GM19035 (cell line): ENCODE data around the gene ARHGAP1.

Experiments
- ATAC-seq: cut with Tn5 transposase; IDR thresholded peaks from one replicate; pipeline ENCODE4 v1.9.1; 2021; ENCODE audit not compliant: unreplicated experiment

Gene ARHGAP1

DNA sequence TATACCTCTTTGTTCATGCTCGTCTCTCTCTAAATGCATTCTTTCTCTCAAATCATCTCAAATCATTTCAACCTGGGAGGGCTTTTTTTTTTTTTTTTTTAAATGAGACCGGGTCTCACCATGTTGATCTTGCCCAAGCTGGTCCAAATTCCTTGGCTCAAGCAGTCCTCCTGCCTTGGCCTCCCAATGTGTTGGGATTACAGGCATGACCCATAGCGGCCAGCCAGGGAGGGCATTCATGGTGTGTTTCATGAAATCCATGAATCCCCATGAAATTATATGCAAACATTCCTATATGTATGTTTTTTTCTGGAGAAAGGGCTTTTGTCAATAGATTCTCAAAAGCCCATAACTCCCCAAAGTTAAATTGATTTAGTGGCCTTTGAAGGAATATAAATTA lies 56.9 kb downstream of the ARHGAP1 start:
- no peak for ATAC-seq

DNA sequence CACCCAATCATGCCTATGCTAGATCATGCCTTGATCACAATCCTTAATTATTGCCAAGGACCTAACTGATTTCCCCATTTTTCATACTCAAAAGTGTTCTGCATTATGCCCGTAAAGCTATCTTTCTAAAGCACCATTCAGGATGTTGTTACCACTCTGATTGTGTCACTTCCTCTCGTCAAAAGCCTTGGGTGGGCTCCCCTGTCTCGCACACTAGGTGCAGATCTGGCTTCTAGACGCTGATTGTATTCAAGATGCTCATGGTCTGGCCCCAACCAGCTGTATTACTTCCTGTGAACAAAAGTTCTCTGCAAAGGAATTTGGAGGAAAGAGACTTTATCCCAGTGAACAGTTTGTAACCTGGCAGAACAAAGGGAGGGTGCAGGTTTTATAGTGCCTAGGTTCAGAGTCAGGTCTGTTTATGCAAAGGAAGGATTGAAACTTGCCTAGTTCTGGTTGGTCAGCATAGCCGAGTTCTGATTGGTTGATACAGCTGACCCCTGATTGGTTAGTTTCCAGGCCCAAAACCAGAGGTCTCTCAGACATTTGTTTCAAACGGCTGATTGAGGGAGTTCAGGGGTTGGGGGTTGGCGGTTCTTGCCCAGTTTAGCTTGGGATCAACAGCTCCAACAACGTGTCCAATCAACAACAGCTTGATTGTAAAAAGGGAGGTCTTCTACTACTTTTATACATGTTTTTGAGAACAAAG lies 57.6 kb downstream of the ARHGAP1 start:
- no peak for ATAC-seq

DNA sequence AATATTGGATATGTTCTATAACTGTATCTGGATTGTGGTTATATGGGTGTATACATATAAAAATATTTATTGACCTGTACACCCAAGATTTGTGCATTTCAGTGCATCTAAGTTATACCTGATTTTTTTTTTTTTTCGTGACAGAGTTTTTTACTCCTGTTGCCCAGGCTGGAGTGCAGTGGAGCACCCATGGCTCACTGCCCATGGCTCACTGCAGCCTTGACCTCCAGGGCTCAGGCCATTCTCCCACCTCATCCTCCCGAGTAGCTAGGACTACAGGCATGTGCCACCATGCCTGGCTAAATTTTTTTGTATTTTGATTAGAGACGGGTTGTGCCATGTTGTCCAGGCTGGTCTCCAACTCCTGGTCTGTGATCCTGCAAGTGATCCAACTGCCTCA lies 58.8 kb downstream of the ARHGAP1 start:
- no peak for ATAC-seq

DNA sequence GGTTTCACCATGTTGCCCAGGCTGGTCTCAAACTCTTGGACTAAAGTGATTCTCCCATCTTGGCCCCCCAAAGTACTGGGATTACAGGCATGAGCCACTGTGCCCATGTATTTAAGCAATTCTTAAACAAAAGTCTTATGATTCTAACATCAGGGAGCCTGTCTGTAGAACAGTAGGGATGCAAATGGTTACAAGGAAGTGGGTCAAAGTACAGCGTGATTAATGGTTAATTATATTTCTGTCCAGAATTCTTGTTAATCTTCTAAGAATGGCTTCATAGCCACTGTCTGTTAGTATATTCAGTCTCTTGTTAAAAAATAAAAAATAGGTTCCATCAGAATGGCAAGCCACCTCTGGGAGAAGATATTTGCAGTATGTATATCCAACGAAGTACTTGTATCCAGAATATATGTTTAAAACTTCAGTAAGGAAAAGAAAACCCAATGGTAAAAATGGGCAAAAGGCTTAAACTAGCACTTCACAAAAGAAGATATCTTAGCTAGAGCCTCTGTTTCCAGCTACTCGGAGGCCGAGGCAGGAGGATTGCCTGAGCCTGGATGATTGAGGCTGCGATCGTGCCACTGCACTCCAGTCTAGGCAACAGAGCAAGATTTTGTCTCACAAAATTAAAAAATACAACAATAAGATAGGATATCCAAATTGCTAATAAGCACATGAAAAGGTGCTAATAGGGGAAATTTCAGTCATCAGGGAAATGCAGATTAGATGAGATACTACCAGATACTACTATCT lies 60.2 kb downstream of the ARHGAP1 start:
- no peak for ATAC-seq

DNA sequence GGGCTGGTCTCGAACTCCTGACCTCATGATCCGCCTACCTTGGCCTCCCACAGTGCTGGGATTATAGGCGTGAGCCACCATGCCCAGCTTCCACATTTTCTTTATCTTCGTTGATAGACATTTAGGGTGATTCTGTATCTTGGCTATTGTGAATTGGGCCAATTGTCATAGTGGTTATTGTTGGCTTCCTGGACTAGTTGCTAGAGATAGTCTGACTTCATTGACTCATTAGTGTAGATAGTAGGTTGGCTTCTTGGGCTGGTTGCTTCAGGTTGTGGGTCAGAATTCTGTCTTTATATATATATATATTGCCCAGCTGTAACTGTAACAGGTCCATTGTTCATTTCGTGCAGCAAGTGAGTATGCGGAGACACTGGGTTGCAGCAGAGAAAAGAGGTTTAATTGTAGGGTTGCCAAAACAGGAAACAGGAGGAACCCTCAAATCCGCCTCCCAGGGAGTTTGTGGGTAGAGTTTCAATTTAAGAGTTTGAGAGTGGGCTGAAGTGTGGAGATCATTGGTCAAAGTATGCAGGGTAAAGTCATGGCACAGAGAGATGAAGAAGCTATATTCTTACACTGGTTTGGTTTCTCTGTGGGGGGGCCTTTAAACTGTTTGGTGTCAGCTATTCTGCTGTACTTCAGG lies 61.1 kb downstream of the ARHGAP1 start:
- no peak for ATAC-seq

DNA sequence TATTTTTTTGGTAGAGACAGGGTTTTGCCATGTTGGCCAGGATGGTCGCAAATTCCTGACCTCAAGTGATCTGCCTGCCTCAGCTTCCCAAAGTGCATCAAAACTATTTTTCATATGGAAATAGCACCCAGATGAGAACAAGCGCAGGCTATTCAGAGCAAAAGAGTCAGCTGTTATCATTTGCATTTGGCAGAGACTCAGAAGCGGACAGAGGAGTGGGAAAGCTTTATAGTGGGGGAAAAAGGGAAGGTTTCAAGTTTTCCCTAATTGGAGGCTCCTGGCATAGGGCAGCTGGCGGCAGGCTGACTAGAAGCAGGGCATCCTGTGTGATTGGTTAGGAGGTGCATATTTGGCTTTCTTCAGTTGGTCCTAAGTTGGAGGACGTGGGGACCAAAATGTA lies 62.9 kb downstream of the ARHGAP1 start:
- ATAC-seq = no peak

DNA sequence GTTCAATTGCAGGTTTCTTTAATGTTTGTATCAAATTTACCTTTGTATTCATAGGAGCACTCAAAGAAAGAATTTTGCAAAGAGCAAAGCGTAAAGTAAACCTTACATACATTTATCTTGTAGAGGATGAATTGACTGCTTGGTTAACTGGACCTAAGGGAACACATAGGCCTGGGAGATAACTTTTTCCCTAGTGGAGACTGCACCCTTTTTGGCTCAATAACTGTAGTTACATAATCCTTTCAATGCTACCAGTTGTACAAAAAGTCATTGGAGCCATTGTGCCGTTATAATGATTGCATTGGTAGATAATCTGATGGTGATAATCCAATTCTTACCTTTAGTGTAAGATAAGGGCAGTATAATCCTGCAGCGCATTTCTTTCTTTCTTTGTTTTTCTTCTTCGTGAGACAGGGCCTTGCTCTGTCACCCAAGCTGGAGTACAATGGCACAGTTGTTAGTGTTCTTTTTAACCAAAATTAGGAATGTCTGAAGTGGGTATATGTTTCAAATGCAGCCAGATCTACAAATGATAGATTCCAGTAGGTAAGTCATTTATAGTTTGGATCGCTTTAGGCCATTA lies 64.8 kb downstream of the ARHGAP1 start:
- no peak for ATAC-seq

DNA sequence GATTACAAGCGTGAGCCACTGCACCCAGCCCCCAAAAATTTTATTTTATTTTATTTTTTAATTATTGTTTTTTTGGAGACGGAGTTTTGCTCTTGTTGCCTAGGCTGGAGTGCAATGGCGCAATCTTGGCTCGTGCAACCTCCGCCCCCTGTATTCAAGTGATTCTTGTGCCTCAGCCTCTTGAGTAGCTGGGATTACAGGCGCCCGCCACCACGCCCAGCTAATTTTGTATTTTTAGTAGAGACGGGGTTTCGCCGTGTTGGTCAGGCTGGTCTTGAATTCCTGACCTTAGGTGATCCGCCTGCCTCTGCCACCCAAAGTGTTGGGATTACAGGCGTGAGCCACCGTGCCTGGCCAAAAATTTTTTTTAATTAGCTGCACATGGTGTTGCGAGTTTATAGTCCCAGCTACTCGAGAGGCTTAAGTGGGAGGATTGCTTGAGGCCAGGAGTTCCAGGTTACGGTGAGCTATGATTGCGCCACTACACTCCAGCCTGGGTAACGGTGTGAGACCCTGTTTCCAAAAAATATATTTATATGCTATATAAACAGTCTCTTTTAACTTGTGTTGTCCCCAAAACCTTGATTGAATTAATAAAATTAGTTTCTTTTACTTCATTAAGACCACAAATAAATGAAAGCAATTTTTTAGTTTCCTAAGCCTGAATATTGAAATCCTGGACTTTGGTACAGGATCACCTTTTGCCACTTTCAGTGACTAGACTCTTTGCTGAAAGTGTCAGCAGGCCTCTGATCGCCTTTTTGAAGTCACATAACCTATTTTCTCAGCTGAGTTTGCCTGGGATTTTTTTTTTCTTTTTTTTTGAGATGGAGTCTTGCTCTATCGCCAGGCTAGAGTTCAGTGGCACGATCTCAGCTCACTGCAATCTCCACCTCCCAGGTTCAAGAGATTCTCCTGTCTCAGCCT lies 66.9 kb downstream of the ARHGAP1 start:
- no peak for ATAC-seq

DNA sequence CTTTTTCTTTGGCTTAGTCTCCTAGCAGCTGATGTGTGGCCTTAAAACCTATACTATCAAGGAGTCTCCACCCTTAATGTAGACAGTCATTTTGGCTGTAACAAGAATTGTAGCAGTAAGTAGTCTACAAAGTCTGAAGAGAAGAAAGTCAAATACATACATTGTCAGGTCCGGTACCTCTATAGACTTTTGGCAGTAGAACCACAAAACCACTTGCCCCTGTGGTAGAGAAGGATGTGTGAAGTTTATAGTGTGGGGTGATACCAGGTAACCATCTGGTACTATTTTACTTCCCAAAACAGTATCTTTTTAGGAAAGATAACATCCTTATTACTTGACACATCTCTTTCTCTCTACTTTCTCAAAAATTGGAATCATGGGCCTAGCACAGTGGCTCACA lies 67.9 kb downstream of the ARHGAP1 start:
- no peak for ATAC-seq

DNA sequence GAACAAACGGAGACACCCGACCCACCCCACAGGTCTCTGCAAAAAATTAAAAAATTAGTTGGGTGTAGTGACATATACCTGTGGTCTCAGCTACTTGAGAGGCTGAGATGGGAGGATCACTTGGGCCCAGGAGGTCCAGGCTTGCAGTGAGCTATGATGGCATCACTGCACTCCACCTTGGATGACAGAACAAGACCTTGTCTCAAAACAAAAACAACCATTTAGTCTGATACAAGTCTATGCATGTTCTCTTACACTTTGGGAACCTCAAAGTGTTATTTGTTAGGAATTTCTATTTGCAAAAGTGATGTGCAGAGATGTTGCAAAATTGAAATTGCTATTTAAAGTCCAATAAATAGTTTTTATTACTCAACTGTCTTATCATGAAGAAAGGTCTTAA lies 68.7 kb downstream of the ARHGAP1 start:
- ATAC-seq = no peak

DNA sequence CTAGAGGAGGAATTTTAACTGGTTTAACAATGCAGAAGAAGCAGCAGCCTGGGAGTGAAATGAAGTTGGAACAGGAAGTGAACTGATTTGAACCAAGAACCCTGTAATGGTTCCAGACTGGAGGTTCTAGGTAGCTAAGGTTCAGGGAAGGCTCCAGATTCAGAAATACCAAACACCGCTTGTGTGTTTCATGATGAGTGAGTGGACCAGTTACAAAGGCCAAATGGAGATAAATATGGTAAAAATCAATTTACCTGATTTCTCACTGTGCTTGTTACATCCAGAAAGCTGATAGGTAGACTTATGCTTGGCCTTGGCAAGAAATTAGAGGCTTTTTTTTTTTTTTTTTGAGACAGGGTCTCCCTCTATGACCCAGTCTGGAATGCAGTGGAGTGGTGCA lies 70.2 kb downstream of the ARHGAP1 start:
- ATAC-seq = no peak

DNA sequence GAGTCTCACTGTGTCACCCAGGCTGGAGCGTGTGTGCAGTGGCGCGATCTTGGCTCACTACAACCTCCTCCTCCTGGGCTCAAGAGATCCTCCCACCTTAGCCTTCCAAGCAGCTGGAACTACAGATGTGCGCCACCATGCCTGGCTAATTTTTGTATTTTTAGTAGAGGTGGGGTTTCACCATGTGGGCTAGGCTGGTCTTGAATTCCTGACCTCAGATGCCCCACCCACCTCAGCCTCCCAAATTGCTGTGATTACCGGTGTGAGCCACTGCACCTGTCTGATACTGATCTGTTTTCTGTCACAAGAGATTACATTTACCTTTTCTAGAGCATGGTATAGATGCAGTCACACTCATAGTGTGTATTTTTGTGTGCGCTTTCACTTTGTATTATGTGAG lies 71.5 kb downstream of the ARHGAP1 start:
- no peak for ATAC-seq
